GM19468 (cell line): ENCODE results near the gene PTGR1.
"Not testable (repeated sequence)": the region's sequence is repeated elsewhere in the genome, so short reads cannot be mapped to it uniquely, and the experiment has no call there.

Experiments used
- ATAC-seq: cut with Tn5 transposase; IDR thresholded peaks from one replicate; pipeline ENCODE4 v1.9.1; 2021; ENCODE audit warnings: mild to moderate bottlenecking, moderate library complexity, moderate number of reproducible peaks; ENCODE audit not compliant: unreplicated experiment; ENCODE audit errors: extremely low read depth

The PTGR1 gene

DNA sequence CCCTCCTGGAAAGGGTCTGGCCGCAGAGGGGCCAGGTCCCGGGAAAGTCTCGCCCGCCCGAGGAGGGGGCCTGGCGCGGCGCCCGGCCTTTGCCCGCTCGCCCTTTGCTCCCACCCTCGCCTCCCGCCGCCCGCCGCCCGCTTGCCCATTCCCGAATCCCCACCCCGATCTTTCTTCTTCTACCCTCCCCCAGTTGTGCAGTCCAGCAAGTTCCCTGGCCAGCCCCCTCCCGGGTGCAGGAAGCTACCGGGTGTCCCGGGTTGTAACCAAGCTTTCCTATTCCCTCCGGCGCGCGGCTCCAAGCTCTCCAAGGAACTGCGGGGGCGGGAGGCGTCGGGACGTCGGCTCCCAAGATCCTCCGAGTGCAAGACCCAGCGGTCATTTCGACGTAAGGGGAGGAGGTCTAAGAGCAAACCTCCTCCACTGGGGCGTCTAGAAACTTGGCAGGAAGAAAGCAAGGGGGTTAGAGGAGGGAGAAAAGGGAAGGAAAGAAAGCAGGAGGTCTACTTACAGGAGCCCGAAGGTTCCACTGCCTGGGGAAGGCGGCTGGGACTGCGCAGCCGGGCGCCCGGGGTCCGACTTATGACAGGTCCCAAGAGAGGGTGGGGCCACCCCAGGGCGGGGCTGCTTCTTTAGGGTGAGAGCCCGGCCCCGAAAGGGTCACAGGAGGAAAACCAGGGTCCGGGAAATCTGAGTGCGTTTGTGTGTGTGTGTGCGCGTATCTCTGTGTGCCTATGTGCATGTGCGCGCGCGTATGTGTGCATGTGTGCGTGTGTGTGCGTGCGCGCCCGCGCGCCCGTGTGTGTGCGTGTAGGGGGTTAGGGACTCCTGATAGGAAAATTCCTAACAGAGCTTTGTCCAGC lies at the start of gene PTGR1:
Gene PTGR1, minus strand, starts transcription at position 556 of the 863 bp plus-strand sequence. CDS start 2,225 bp downstream, outside the sequence.
- ATAC-seq = no peak

DNA sequence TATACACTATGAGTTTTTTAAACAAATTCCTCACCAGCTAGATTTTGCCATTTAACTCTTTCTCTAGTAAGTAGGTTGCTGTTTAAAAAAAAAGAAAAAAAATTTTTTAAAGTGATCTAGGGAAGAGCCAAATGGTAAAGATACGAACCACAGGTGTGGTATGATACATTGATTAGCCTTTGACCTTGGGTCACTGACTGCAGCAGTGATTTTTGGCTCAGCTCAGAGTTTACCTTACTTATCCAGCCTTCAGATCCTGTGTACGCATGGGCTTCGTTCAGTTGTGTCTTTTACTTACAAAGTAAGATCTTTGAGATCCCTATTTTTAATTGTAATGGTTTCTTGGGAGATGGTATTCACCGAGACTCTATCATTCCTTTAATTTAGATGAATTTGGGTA lies 49.6 kb upstream of the PTGR1 start:
- ATAC-seq = no peak

GRCh38 chr9:111648066-111648465 lies 48.6 kb upstream of the PTGR1 start:
- no peak for ATAC-seq

GRCh38 chr9:111646417-111646816 lies 47.0 kb upstream of the PTGR1 start:
- no peak for ATAC-seq

GRCh38 chr9:111645806-111646205 lies 46.4 kb upstream of the PTGR1 start:
- no peak for ATAC-seq

DNA sequence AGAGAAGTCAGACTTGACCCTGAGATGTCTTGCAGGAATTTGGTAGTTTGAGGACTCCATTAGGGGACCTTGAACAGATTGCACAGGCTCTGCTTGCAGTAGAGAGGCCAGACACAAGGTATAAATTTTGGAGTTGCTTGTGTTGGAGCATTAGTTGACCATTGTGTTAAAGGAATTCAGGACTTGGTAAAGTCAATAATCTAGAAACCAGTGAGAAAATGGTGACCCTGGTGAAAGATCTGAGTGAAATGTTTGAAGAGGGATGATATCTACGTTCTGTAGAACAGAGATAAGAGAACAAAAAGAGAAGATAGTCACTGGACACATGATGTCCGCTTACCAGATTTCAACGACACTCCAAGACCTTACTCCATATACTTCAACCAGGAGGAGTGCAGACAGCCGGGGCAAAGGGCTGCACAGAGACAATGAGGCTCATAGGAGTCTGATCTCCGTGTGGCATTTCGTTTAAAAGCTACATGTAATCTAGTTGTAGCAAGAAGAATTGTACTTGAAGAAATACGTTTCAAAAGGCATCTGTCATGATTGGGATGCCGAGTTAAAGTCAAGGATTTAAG lies 44.8 kb upstream of the PTGR1 start:
- no peak for ATAC-seq

GRCh38 chr9:111637421-111637950 lies 38.0 kb upstream of the PTGR1 start:
- ATAC-seq = no peak

GRCh38 chr9:111634860-111635259 lies 35.4 kb upstream of the PTGR1 start:
- ATAC-seq = no peak

DNA sequence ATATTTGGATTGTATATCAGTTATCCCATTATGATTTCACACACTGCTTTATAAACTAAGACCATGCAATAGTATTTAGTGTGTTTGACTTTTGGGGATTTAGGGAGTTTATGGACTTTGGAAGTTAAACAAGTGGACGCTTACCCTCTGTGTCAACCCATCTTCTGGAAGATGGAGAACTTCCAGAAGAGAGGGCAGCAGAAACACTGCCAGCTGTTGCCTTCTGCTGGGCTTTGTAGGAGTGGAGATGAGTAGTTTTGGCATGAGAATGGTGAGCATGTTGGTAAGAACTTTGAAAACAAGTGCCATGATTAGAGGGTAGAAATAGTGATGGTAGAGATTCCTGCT lies 33.9 kb upstream of the PTGR1 start:
- ATAC-seq = no peak

DNA sequence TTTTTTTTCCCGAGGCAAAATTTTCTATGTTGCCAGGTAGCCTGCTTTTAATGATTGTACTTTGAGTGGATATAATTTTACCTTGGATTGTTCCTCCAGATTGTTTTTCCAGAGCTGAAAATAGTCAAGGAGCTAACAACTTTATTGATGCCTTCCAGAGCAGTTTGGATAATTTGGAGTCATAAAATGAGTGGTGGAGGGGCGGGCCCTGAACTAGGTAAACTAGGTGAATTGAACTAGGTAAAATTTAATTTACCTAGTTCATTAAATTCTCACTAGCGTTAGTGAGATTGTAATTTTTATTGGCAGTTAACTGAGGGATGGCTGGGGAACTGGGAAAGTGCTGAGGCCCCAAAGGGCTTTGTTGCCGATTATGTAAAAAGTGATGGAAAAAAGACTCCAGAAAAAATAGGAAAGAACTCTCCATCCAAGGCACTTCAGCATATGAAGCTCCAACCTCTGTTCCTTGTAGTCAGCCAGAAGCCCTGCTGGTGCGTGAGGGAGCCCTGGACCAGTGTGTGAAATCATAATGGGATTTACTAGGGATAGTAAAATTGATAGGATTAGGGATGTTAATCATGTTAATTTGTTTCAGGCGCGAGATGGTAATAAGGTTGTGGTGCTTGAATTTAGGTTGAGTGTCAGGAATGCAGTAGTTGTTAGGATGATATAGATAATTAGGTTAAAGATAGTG lies 33.4 kb upstream of the PTGR1 start:
- no peak for ATAC-seq

DNA sequence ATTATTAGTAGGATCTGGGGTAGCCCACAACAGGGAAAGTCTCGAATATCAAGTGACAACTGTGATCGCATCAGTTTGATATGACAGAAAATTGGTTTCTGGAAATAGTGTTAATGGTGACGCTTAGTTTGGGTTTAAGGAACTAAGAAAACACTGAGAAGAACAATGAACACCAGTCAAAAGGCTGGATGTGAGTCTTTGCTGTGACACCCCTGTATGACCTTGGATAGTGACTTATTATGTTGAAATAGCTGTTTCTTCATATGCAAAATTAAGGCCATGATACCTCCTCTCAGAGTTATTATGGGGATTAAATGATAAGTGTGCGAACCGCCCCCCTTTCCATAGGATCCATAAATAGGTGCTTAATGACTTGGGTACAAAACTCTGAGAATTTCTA lies 32.6 kb upstream of the PTGR1 start:
- no peak for ATAC-seq

- ATAC-seq = peak; percentile 98
These were observed 31.9 kb upstream of the PTGR1 start, which contains the start of gene DNAJC25 for GRCh38 chr9:111631214-111631971. Gene DNAJC25 (plus strand): TSS chr9:111631334. CDS start chr9:111631408, 74 bp downstream.

- no peak for ATAC-seq
These were observed 31.4 kb upstream of the PTGR1 start for GRCh38 chr9:111630964-111631213.

- no peak for ATAC-seq
These were observed 30.9 kb upstream of the PTGR1 start for GRCh38 chr9:111630182-111630963.

GRCh38 chr9:111628411-111628810 lies 29.0 kb upstream of the PTGR1 start:
- no peak for ATAC-seq

GRCh38 chr9:111627260-111627963 lies 28.0 kb upstream of the PTGR1 start:
- ATAC-seq = no peak

GRCh38 chr9:111622626-111623025 lies 23.2 kb upstream of the PTGR1 start:
- ATAC-seq = no peak

- ATAC-seq = no peak
These were observed 22.5 kb upstream of the PTGR1 start for GRCh38 chr9:111621895-111622480.

GRCh38 chr9:111617349-111617748 lies 17.9 kb upstream of the PTGR1 start:
- ATAC-seq = not testable (repeated sequence)
